Smooth muscle cell (in vitro differentiated cells): ENCODE results near the gene PTPRJ. TPM values are rescaled to one million over a fixed set of nuclear protein-coding genes. Genes with fewer than 3 reads are reported as not detected.

Experiments
- DNase-seq: peaks from one replicate; lab custom pipeline; 2025; ENCODE audit not compliant: unreplicated experiment; lab: John Stamatoyannopoulos, UW
- H2AFZ ChIP-seq: fragments of 200-600 bp; sonication (generic); 2 replicates; pipeline ENCODE4 v1.6.0; 2016; ENCODE audit warnings: antibody characterized with exemption, low read depth, mild to moderate bottlenecking
- H3F3A ChIP-seq: fragments of 200-600 bp; sonication (generic); 2 replicates; pipeline ENCODE4 v1.6.0; 2017; ENCODE audit warnings: antibody characterized with exemption, low read depth
- H3K27ac ChIP-seq: fragments of 200-600 bp; sonication (generic); 2 replicates; pipeline ENCODE4 v1.5.1; 2016; ENCODE audit warnings: low read depth, mild to moderate bottlenecking
- H3K27me3 ChIP-seq: fragments of 200-600 bp; sonication (generic); 2 replicates; pipeline ENCODE4 v1.6.1; 2016; ENCODE audit warnings: low read depth, mild to moderate bottlenecking
- H3K36me3 ChIP-seq: fragments of 200-600 bp; sonication (generic); 2 replicates; pipeline ENCODE4 v1.5.1; 2016; ENCODE audit warnings: low read depth
- H3K4me1 ChIP-seq: fragments of 200-600 bp; sonication (generic); 2 replicates; pipeline ENCODE4 v1.5.1; 2016; ENCODE audit warnings: low read depth
- H3K4me2 ChIP-seq: fragments of 200-600 bp; sonication (generic); 2 replicates; pipeline ENCODE4 v1.6.0; 2016; ENCODE audit warnings: mild to moderate bottlenecking
- H3K4me3 ChIP-seq: fragments of 200-600 bp; sonication (generic); 2 replicates; pipeline ENCODE4 v1.5.1; 2016; ENCODE audit warnings: mild to moderate bottlenecking
- H3K79me2 ChIP-seq: fragments of 200-600 bp; sonication (generic); 2 replicates; pipeline ENCODE4 v1.6.0; 2016; ENCODE audit warnings: low read depth, mild to moderate bottlenecking
- H3K9ac ChIP-seq: fragments of 200-600 bp; sonication (generic); 2 replicates; pipeline ENCODE4 v1.6.0; 2016; ENCODE audit warnings: low read depth
- H3K9me3 ChIP-seq: fragments of 200-600 bp; sonication (generic); replicated peaks from 2 replicates; pipeline ENCODE4 v1.5.1; 2016; ENCODE audit warnings: low read depth
- H4K20me1 ChIP-seq: fragments of 200-600 bp; sonication (generic); 2 replicates; pipeline ENCODE4 v1.6.0; 2016; ENCODE audit warnings: low read depth
- WGBS: methylation state at CpG from one replicate; pipeline ENCODE4 v1.1.7; 2016; ENCODE audit warnings: low lambda C conversion rate; 5-methylcytosine and 5-hydroxymethylcytosine counted together
- polyA plus RNA-seq: library from polyadenylated mRNA; unstranded; fragments of >200 nt; fragmentation: Nextera tagmentation; extraction: Ambion mirVana; gene quantifications from 2 replicates; pipeline ENCODE4 v1.2.1, GENCODE V29; 2016
- total RNA-seq: library from RNA; depleted of rRNA; stranded (reverse); fragments of >200 nt; gene quantifications from 2 replicates; pipeline ENCODE4 v1.2.3, GENCODE V29; 2014
- TF ChIP-seq, protein P1 (sequence below): fragments of 200-600 bp; sonication (generic); IDR thresholded peaks from 2 replicates; pipeline ENCODE4 v1.5.1; 2017; ENCODE audit warnings: borderline replicate concordance, mild to moderate bottlenecking, antibody characterized with exemption; ENCODE audit not compliant: insufficient read depth, poor library complexity, severe bottlenecking

The PTPRJ gene
- total and polyA plus RNA-seq, 2 experiments from 2014 or later, result 1.5 to 6.3 TPM

- Histone ChIP-seq H3F3A (no peaks in the 10 kb centered on the region), H3K36me3 (no peaks in the 10 kb centered on the region), H3K27ac (no peak overlapping the region), H3K4me3 (no peak overlapping the region), H3K79me2 (no peaks in the 10 kb centered on the region), H4K20me1 (no peaks in the 10 kb centered on the region), H3K9me3 (no peaks in the 10 kb centered on the region), H2AFZ (no peak overlapping the region), H3K4me1 (peaks cover 22% of the 10 kb centered on the region), H3K9ac (no peak overlapping the region), H3K4me2 (no peak overlapping the region), H3K27me3 (no peaks in the 10 kb centered on the region)
- DNase-seq, result no peak
- TF ChIP-seq, protein P1, sequence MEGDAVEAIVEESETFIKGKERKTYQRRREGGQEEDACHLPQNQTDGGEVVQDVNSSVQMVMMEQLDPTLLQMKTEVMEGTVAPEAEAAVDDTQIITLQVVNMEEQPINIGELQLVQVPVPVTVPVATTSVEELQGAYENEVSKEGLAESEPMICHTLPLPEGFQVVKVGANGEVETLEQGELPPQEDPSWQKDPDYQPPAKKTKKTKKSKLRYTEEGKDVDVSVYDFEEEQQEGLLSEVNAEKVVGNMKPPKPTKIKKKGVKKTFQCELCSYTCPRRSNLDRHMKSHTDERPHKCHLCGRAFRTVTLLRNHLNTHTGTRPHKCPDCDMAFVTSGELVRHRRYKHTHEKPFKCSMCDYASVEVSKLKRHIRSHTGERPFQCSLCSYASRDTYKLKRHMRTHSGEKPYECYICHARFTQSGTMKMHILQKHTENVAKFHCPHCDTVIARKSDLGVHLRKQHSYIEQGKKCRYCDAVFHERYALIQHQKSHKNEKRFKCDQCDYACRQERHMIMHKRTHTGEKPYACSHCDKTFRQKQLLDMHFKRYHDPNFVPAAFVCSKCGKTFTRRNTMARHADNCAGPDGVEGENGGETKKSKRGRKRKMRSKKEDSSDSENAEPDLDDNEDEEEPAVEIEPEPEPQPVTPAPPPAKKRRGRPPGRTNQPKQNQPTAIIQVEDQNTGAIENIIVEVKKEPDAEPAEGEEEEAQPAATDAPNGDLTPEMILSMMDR, result no peak
- 95% methylated on average over 3 of the region's 3 CpGs for WGBS
These were observed 45.6 kb downstream of the PTPRJ start for GRCh38 chr11:48025984-48026340.

- Histone ChIP-seq H3K36me3 (no peaks in the 10 kb centered on the region), H3K9ac (no peak overlapping the region), H3K4me1 (peaks cover 19% of the 10 kb centered on the region), H4K20me1 (no peaks in the 10 kb centered on the region), H3K27ac (no peak overlapping the region), H2AFZ (no peak overlapping the region), H3K79me2 (no peaks in the 10 kb centered on the region), H3K4me2 (peak overlapping the region; percentile 7), H3F3A (no peaks in the 10 kb centered on the region), H3K9me3 (no peaks in the 10 kb centered on the region), H3K4me3 (no peak overlapping the region), H3K27me3 (no peaks in the 10 kb centered on the region)
- TF ChIP-seq, protein P1, result no peak
- no peak for DNase-seq
- WGBS, result 87% methylated on average over 6 of the region's 6 CpGs
These were observed 48.7 kb downstream of the PTPRJ start for GRCh38 chr11:48028914-48029680.

DNA sequence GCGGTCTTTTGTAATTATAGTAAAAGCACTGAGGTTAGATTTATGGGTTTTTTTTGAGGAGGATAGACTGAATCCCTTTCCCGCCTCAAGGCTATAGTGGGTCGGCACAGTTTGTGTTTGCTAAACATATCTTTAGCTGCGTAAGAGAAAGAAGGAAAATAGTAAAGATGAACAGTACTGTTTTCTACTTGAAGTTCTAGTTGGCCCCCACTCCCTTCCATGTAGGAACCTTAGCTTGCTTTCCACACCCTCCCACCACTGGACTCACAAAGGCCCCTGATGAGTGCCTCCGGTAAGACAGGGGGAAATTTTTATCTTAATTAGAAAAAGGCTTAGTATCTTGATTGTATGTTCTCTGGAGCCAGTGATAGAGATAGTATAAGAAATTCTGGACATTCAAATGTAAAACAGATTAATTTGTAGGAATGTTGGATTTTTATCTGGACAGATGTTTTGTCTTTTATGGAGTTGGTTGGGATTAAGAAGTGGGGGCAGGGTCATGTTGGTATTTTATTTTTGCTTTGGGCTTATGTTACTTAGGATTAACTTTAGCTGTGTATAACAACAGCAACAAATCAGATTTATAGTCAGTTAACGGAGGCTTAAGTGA lies 49.4 kb downstream of the PTPRJ start:
- H3K79me2 ChIP-seq, result no peaks in the 10 kb centered on the region

More for the DNA sequence above, 49.4 kb downstream of the PTPRJ start:
- H2AFZ ChIP-seq, result no peak overlapping the region
- no peak for DNase-seq
- peak overlapping the region; percentile 26 for H3K27ac ChIP-seq
- H4K20me1 ChIP-seq, result no peaks in the 10 kb centered on the region
- no peaks in the 10 kb centered on the region for H3K27me3 ChIP-seq
- H3K4me1 ChIP-seq, result peaks cover 14% of the 10 kb centered on the region
- no peak overlapping the region for H3K9ac ChIP-seq
- H3K36me3 ChIP-seq, result no peaks in the 10 kb centered on the region
- H3K4me3 ChIP-seq, result no peak overlapping the region
- no peaks in the 10 kb centered on the region for H3K9me3 ChIP-seq
- no peaks in the 10 kb centered on the region for H3F3A ChIP-seq
- H3K4me2 ChIP-seq, result peak overlapping the region; percentile 7
- 39% methylated on average over 6 of the region's 6 CpGs for WGBS
- TF ChIP-seq, protein P1, result no peak
